GM12891 (cell line): ENCODE measurements around the gene AMBP.

Source experiments
- DNase-seq: peaks from one replicate; pipeline ENCODE4 v3.0.0; 2011; ENCODE audit warnings: low spot score; ENCODE audit not compliant: insufficient read length
- FAIRE-seq: peaks from 2 replicates; lab custom pipeline; 2011; peaks lifted over from hg19 to GRCh38; lab: Jason Lieb, UNC
- PAX5 ChIP-seq: IDR thresholded peaks from 2 replicates; pipeline ENCODE4 v1.6.1; 2011; ENCODE audit warnings: low read length, moderate library complexity, mild to moderate bottlenecking; ENCODE audit not compliant: insufficient read depth, severe bottlenecking
- POLR2A ChIP-seq: IDR thresholded peaks from 2 replicates; pipeline ENCODE4 v1.6.1; 2011; ENCODE audit warnings: low read depth, low read length, control low read depth
- POLR2AphosphoS5 ChIP-seq: IDR thresholded peaks from 2 replicates; pipeline ENCODE4 v1.6.1; 2011; ENCODE audit warnings: low read depth, low read length, control low read depth
- POU2F2 ChIP-seq: IDR thresholded peaks from 2 replicates; pipeline ENCODE4 v1.6.1; 2011; ENCODE audit warnings: low read depth, mild to moderate bottlenecking, control low read depth, low read length, moderate library complexity
- SPI1 ChIP-seq: IDR thresholded peaks from 2 replicates; pipeline ENCODE4 v1.6.1; 2011; ENCODE audit warnings: low read depth, low read length, control low read depth
- TAF1 ChIP-seq: IDR thresholded peaks from 2 replicates; pipeline ENCODE4 v1.6.1; 2011; ENCODE audit warnings: low read depth, low read length, control low read depth

The AMBP gene

GRCh38 chr9:114112778-114113584 is 34.9 kb upstream of the AMBP start:
- TF ChIP-seq POLR2A (no peak), SPI1 (no peak), PAX5 (no peak), POU2F2 (no peak), TAF1 (no peak), POLR2AphosphoS5 (no peak)
- DNase-seq (no peak), FAIRE-seq (no peak)

GRCh38 chr9:114112325-114112724 is 34.2 kb upstream of the AMBP start:
- FAIRE-seq: no peak
- no peak for DNase-seq
- TF ChIP-seq SPI1 (no peak), POU2F2 (no peak), TAF1 (no peak), POLR2A (no peak), PAX5 (no peak), POLR2AphosphoS5 (no peak)

- no peak for FAIRE-seq
- TF ChIP-seq SPI1 (no peak), POLR2AphosphoS5 (no peak), POU2F2 (no peak), PAX5 (no peak), POLR2A (no peak), TAF1 (no peak)
These were observed 32.1 kb upstream of the AMBP start for GRCh38 chr9:114110180-114110579.

GRCh38 chr9:114109124-114109523 is 31.0 kb upstream of the AMBP start:
- FAIRE-seq: no peak

More at GRCh38 chr9:114110180-114110579, 32.1 kb upstream of the AMBP start:
- DNase-seq: no peak

GRCh38 chr9:114108016-114108833 is 30.1 kb upstream of the AMBP start:
- TF ChIP-seq SPI1: no peak
- no peak for TF ChIP-seq TAF1
- no peak for TF ChIP-seq POLR2AphosphoS5
- FAIRE-seq: no peak
- peak; percentile 72 for DNase-seq

More at GRCh38 chr9:114109124-114109523, 31.0 kb upstream of the AMBP start:
- no peak for TF ChIP-seq POLR2AphosphoS5
- TF ChIP-seq PAX5: no peak
- TF ChIP-seq POLR2A: no peak
- TF ChIP-seq SPI1: no peak
- TF ChIP-seq POU2F2: no peak
- TF ChIP-seq TAF1: no peak
- DNase-seq: no peak

- TF ChIP-seq TAF1 (no peak), POLR2AphosphoS5 (no peak)
- DNase-seq: no peak
- FAIRE-seq: no peak
These were observed 29.3 kb upstream of the AMBP start for GRCh38 chr9:114107286-114108001.

- FAIRE-seq (no peak), DNase-seq (no peak)
- no peak for TF ChIP-seq POLR2AphosphoS5
- no peak for TF ChIP-seq POU2F2
These were observed 27.1 kb upstream of the AMBP start for GRCh38 chr9:114105236-114105635.

GRCh38 chr9:114102484-114102883 is 24.4 kb upstream of the AMBP start:
- DNase-seq (no peak), FAIRE-seq (no peak)
- TF ChIP-seq POU2F2 (no peak), SPI1 (no peak), POLR2AphosphoS5 (no peak), PAX5 (no peak), TAF1 (no peak), POLR2A (no peak)

GRCh38 chr9:114100536-114100935 is 22.4 kb upstream of the AMBP start:
- TF ChIP-seq SPI1 (no peak), TAF1 (no peak), PAX5 (no peak), POU2F2 (no peak), POLR2A (no peak), POLR2AphosphoS5 (no peak)
- DNase-seq: no peak
- no peak for FAIRE-seq

- TF ChIP-seq POLR2AphosphoS5 (no peak), TAF1 (no peak)
- no peak for FAIRE-seq
- DNase-seq: no peak
These were observed 21.7 kb upstream of the AMBP start for GRCh38 chr9:114099669-114100270.
